Stomach smooth muscle (tissue), 2 donors: ENCODE results near the gene CAMK1.
A peak's percentile ranks its signal among the peaks of the same experiment; 100 is the strongest.

ENCODE experiments used
- H3K27ac ChIP-seq: one replicate; pipeline ENCODE4 v1.7.0; 2013; ENCODE audit warnings: mild to moderate bottlenecking, low read length, inconsistent platforms
- H3K27me3 ChIP-seq, 2 donors: one replicate each; pipeline ENCODE4 v1.7.0; 2013; ENCODE audit warnings: low read length in 2 of 2; ENCODE audit not compliant: insufficient read depth in 2 of 2, control insufficient read depth in 1 of 2
- H3K36me3 ChIP-seq, 2 donors: one replicate each; pipeline ENCODE4 v1.7.0; 2013; ENCODE audit warnings: low read length in 2 of 2; ENCODE audit not compliant: control insufficient read depth in 2 of 2, insufficient read depth in 2 of 2
- H3K4me1 ChIP-seq: one replicate; pipeline ENCODE4 v1.7.0; 2013; ENCODE audit warnings: low read length; ENCODE audit not compliant: control insufficient read depth, insufficient read depth
- H3K4me3 ChIP-seq, 2 donors: one replicate each; pipeline ENCODE4 v1.7.0; 2013; ENCODE audit warnings: low read length in 2 of 2
- H3K9ac ChIP-seq, 2 donors: one replicate each; pipeline ENCODE4 v1.7.0; 2013; ENCODE audit warnings: low read length in 2 of 2, mild to moderate bottlenecking in 1 of 2
- H3K9me3 ChIP-seq, 2 donors: one replicate each; pipeline ENCODE4 v1.7.0; 2013; ENCODE audit warnings: low read length in 2 of 2; ENCODE audit not compliant: control insufficient read depth in 2 of 2
- donor health status: healthy.
- donor health status: Pancreatic carcinoma.

The CAMK1 gene

GRCh38 chr3:9750556-9751411 lies 19.0 kb downstream of the CAMK1 start:
- peak overlapping the region; percentile 90 to 94 for H3K4me3 ChIP-seq
- H3K27me3 ChIP-seq = no peaks in the 10 kb centered on the region
- peaks cover 29 to 40% of the 10 kb centered on the region in 2 donors for H3K36me3 ChIP-seq
- peak overlapping the region; percentile 86 for H3K9ac ChIP-seq
- peaks cover 37% of the 10 kb centered on the region for H3K4me1 ChIP-seq
- H3K27ac ChIP-seq = peak overlapping the region; percentile 86
- H3K9me3 ChIP-seq = no peaks in the 10 kb centered on the region

- Histone ChIP-seq H3K36me3 (peaks cover 35 to 46% of the 10 kb centered on the region in 2 donors), H3K9ac (peak within 1 kb of the TSS; percentile 86 to 87), H3K27me3 (no peaks in the 10 kb centered on the region), H3K4me3 (peak within 1 kb of the TSS; percentile 90 to 94), H3K4me1 (peaks cover 37% of the 10 kb centered on the region), H3K9me3 (no peaks in the 10 kb centered on the region), H3K27ac (peak within 1 kb of the TSS; percentile 86)
These were observed 19.8 kb downstream of the CAMK1 start, which contains the start of gene OGG1 for GRCh38 chr3:9749645-9750555. Gene OGG1 (plus strand): TSS chr3:9749952. CDS start chr3:9750287, 335 bp downstream.

- peaks cover 33% of the 10 kb centered on the region for H3K4me1 ChIP-seq
- peaks cover 40 to 47% of the 10 kb centered on the region in 2 donors for H3K36me3 ChIP-seq
- no peaks in the 10 kb centered on the region for H3K27me3 ChIP-seq
- H3K27ac ChIP-seq = peak overlapping the region; percentile 86
- H3K9ac ChIP-seq = peak overlapping the region; percentile 86 to 87
- no peaks in the 10 kb centered on the region for H3K9me3 ChIP-seq
- H3K4me3 ChIP-seq = peak overlapping the region; percentile 82 to 94
These were observed 20.5 kb downstream of the CAMK1 start for GRCh38 chr3:9749296-9749644.

- no peak overlapping the region for H3K4me3 ChIP-seq
- H3K9ac ChIP-seq = no peak overlapping the region
- H3K27me3 ChIP-seq = no peaks in the 10 kb centered on the region
- no peaks in the 10 kb centered on the region for H3K9me3 ChIP-seq
- peaks cover 48 to 59% of the 10 kb centered on the region in 2 donors for H3K36me3 ChIP-seq
- H3K27ac ChIP-seq = no peak overlapping the region
- peaks cover 32% of the 10 kb centered on the region for H3K4me1 ChIP-seq
These were observed 21.7 kb downstream of the CAMK1 start for GRCh38 chr3:9748031-9748430.

- Histone ChIP-seq H3K4me3 (no peak overlapping the region), H3K27me3 (no peaks in the 10 kb centered on the region), H3K9me3 (no peaks in the 10 kb centered on the region), H3K4me1 (peaks cover 32% of the 10 kb centered on the region), H3K36me3 (peaks cover 55 to 67% of the 10 kb centered on the region in 2 donors), H3K9ac (no peak overlapping the region), H3K27ac (no peak overlapping the region)
These were observed 22.5 kb downstream of the CAMK1 start for GRCh38 chr3:9747267-9747666.

GRCh38 chr3:9746330-9746729 lies 23.4 kb downstream of the CAMK1 start:
- peaks cover 59 to 68% of the 10 kb centered on the region in 2 donors for H3K36me3 ChIP-seq
- no peak overlapping the region for H3K27ac ChIP-seq
- peaks cover 26% of the 10 kb centered on the region for H3K4me1 ChIP-seq
- peak overlapping the region in 1 of 2 donors; percentile 22 for H3K9ac ChIP-seq
- H3K4me3 ChIP-seq = no peak overlapping the region
- no peaks in the 10 kb centered on the region for H3K27me3 ChIP-seq
- H3K9me3 ChIP-seq = no peaks in the 10 kb centered on the region

GRCh38 chr3:9745521-9745920 lies 24.2 kb downstream of the CAMK1 start:
- Histone ChIP-seq H3K9me3 (no peaks in the 10 kb centered on the region), H3K4me3 (no peak overlapping the region), H3K9ac (no peak overlapping the region), H3K36me3 (peaks cover 66 to 77% of the 10 kb centered on the region in 2 donors), H3K27ac (no peak overlapping the region), H3K4me1 (peaks cover 20% of the 10 kb centered on the region), H3K27me3 (no peaks in the 10 kb centered on the region)

- Histone ChIP-seq H3K4me1 (peaks cover 12% of the 10 kb centered on the region), H3K36me3 (peaks cover 80 to 90% of the 10 kb centered on the region in 2 donors), H3K9ac (no peak overlapping the region), H3K4me3 (no peak overlapping the region), H3K27me3 (no peaks in the 10 kb centered on the region), H3K27ac (no peak overlapping the region), H3K9me3 (no peaks in the 10 kb centered on the region)
These were observed 25.6 kb downstream of the CAMK1 start for GRCh38 chr3:9744162-9744561.

GRCh38 chr3:9743548-9743947 lies 26.2 kb downstream of the CAMK1 start:
- Histone ChIP-seq H3K27me3 (no peaks in the 10 kb centered on the region), H3K27ac (no peak overlapping the region), H3K36me3 (peaks cover 85 to 96% of the 10 kb centered on the region in 2 donors), H3K9ac (no peak overlapping the region), H3K4me1 (peaks cover 7% of the 10 kb centered on the region), H3K9me3 (no peaks in the 10 kb centered on the region), H3K4me3 (no peak overlapping the region)

- Histone ChIP-seq H3K27ac (no peak overlapping the region), H3K4me3 (no peak overlapping the region), H3K27me3 (no peaks in the 10 kb centered on the region), H3K9ac (no peak overlapping the region), H3K4me1 (peaks cover 5% of the 10 kb centered on the region), H3K36me3 (peaks cover 90 to 96% of the 10 kb centered on the region in 2 donors), H3K9me3 (no peaks in the 10 kb centered on the region)
These were observed 27.2 kb downstream of the CAMK1 start for GRCh38 chr3:9742560-9742959.
